Urothelium cell line (cell line): ENCODE results near the gene C8B.

Source experiments
- DNase-seq: peaks from one replicate; pipeline ENCODE4 v3.0.0; 2011; ENCODE audit warnings: low spot score, mixed read lengths
- FAIRE-seq: peaks from 2 replicates; lab custom pipeline; 2011; peaks lifted over from hg19 to GRCh38; lab: Jason Lieb, UNC

The C8B gene

DNA sequence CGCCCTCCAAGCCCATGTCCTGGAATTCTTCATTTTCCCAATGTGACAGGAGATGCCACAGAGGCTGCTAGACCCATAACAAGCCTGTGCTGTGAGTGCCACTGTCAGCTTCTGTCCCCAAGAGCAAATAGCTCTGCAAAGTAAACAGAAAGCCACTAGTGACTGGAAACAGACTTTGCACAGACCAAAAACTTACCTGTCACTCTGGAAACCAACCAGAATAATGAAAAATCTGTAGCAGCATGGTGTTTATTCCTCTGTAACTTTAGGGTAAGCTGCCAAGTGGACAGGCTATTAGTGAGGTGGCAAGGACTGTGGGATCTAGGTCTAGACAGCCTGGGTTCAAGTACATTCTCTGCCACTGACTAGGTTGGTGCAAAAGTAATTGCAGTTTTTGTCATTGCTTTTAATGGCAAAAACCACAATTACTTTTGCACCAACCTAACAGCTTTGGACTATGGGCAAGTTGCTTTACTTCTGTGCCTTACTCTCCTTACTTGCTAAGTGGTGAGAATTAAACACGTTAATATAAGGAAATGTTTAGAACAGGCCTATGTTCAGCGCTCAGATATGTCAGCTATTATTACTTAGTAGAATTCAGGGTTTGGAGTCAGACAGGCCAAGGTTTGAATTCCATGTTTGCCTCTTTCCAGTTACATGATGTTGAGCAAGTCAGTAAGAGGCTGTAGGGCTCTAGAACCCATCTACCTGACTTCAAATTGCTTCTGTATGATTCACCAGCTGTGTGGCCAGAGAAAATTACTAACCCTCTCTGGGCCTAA, at the start of gene C8B:
Gene C8B (minus strand): TSS at position 100 of the 782 bp plus-strand sequence. CDS start 67 bp downstream, at position 33.
- DNase-seq, result no peak
- no peak for FAIRE-seq

DNA sequence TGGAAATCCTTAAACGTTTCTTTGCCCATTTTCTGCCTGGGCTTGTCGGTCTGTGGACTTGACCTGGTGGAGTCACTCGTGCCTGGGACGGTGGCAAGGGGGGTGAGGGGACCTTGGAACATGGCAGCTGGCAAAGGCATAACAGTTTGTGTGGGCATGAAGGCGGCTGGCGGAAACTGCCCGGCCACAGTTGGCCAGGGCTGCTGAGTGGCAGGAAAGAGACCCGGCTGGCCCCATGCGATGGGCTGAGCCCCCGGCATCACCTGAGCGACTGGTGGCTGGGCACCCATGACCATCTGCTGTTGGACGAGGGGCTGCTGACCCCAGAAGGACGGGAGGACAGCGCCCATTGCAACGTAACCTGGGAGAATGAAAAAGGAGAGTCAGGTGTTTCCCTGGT, 49.3 kb upstream of the C8B start:
- FAIRE-seq (no peak), DNase-seq (no peak)

DNA sequence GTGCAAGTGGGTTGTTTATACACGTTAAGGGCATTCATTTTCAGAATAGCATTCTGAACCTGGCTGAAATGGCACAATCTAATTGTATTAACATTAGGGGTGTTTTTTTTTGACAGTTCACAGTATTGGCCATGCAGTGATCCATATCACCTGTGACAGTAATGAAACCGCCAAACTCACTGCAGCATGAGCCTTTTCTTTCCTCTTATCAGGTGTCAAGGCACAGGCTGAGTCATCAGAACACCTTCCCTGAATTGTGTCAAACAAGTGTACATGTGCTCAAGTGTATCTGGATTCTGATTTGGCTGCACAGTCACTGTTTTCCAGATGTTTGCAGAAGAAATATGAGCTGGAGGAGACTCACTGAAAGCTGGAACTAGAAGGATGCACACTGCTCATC, 47.7 kb upstream of the C8B start:
- no peak for FAIRE-seq
- no peak for DNase-seq

DNA sequence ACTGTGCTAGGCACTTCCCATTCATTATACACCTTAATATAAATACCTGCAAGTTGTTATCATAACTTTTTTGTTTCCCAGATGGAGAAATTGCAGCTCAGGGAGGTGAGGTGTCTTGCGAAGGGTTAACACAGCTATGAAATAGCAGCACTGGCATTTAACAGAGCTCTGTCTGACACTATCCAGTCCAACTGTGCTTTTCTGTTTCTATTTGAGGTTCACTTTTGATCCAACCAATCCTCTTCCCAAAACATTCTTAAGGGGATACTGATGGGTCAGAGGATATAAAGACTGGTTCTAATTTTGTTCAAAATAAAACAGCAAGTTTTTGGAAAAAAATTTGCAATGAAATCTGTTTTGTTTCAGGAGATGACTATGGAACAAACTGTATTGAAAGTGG, 46.5 kb upstream of the C8B start:
- no peak for DNase-seq
- no peak for FAIRE-seq

DNA sequence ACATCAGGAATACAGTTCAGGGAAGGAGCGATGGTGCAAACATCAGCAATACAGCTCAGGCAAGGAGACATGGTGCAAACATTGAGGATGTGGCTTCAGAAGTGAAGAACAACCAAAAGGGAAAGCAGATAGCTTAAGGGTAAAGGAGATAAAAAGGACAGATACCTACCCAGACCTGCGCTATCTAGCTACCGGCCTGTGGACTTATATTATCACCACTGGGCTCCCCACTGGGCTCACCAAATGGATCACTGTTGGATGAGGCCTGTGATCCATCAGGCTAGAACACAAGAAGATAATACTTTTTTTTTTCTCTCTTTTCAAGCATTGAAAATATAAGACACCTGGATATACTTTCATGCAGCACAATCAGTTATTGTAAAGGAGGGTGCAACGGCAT, 44.7 kb upstream of the C8B start:
- FAIRE-seq (no peak), DNase-seq (no peak)

DNA sequence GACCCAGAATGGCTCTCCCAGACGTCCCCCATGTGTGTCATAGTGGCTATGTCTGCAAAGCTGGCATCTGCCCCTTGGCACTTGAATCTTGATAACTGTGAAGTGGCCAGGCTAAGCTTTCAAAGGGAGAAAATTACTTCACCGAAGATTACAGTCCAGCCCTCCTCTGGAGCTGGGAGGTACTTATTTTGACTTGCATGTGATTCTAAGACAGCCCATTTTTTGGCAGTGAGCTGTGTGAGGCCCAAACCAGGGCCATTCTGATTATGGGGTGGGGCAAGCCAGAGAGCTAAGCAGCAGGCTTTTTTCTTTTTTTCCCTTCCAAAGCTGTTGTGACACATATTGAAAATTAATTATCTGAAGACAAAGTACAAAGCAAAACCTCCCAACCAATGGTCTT, 42.1 kb upstream of the C8B start:
- DNase-seq (no peak), FAIRE-seq (no peak)

DNA sequence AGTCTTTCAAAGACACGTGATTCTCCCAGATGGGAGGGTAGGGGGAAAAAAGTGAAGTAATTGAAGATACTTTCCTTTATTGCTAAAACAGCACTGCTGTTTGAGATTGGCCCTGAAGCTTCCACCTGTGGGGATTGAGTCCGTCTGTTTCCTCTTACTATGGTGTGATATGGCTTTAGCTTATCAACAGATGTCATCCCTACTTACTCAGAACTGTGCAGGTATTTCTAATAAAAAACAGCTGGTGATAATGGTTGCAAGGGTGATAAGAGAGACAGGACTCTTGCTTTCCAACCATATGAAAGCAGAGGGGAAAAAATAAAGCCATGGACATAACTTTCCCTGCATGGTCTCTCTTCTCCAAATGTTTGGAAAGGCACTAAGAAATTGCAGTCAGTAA, 41.7 kb upstream of the C8B start:
- DNase-seq (no peak), FAIRE-seq (no peak)

DNA sequence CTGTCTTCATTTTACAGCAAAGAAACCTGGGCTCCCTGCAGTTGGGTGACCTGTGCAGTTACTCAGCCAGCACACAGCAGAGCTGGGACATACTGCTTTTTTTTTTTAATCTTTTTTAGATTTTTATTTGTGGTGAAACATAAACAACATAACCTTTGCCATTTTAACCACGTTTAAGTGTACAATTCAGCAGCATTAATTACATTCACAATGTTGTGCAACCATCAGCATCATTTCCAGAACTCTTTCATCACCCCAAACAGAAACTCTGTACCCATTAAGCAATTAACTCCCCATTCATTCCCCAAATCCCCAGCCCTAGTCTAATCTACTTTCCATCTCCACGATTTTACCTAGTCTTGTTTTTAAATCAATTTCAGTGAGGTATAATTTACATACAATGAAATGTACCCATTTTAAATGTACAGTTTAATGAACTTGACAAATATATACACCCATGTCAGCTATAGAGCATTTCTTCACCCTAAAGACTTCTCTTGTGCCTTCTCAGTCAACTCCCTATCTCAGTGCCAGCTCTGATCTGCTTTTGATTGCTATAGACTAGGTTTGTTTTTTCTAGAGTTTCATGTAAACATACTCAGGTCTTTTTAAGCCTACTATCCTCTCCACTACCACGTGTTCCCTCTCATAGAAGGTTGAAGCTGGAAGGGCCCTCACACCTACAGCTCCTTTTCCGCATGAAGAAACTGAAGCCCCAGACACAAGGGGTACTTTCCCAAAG, 37.8 kb upstream of the C8B start:
- FAIRE-seq (no peak), DNase-seq (no peak)

DNA sequence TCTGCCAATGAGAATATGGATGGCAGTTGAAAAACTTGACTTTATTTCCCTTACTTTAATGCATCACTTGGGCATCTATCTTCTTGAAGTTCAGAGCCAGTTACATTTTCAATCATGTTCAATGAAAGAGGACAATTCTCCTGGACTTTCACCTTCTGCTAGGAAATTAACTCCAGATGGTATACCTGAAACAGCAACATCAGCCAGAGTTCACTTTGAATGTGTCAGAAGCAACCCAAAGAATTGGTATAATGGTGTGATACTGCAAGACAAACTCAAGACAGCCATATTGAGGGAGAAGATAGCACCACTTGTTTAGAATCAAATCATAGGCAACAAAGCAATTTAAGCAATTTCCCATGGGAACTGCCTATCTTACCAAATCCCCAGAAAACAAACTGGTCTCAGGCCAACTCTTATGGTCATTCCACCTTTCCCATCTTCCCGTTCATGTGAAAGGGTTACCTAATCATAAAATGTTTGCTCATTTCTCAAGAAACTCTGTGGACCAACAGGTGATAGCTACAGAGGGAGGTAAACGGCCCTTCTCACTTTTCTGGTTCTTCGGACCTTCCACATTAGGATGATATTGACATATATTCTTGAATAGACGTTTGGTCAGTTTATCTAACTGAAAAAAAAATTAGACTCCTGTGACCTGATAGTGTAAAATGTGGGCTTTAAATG, 29.7 kb upstream of the C8B start:
- DNase-seq, result no peak
- no peak for FAIRE-seq

DNA sequence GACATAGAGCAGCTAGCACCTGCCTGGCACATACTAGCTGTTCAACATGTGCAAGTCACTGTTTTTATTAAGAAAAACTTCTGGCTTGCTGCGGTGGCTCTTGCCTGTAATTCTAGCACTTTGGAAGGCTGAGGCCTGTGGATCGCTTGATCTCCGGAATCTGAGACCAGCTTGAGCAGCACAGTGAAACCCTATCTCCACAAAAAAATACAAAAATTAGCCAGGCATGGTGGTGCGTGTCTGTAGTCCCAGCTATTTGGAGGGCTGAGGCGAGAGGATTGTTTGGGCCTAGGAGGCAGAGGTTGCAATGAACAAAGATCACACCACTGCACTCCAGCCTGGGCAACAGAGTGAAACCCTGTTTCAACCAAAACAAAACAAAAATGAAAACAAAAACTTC, 27.7 kb upstream of the C8B start:
- no peak for FAIRE-seq
- DNase-seq, result no peak

DNA sequence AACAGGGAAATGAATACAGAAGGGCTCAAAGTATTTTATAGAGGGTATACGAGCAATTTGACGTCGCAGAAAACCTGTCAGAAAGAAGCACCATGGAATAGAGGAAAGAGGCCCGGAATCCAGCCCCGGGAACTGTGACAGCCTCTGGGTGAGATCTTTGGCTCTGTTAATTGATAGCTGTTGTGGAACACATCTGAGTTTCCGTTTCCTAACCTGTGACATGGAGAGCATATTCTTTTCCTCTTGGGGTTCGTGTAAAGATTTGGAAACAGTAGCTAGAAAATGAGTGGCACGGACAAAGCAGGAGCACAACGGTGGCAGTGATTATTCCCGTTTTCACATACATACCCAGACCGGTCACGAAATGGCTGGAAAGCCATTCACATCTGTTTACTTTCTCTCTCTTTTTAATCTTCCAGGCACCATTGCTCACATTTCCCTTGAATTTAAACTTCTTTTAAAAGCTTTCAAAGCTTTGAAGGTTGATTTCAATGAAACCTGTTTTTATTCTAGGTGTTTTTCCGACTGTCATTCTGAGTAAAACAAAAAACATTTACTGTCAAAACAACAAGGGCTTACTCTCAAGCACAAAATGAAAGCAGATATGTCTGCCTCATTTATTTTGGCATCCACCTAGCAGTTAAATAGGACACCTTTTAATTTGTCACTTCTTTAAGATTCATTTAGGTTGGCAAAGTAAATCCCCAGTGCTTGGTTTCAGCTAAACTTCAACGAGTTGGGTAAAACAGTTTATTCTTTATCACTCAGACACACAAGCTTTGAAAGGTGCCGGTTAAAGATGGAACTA, 26.7 kb upstream of the C8B start:
- no peak for FAIRE-seq
- DNase-seq, result peak; percentile 14

DNA sequence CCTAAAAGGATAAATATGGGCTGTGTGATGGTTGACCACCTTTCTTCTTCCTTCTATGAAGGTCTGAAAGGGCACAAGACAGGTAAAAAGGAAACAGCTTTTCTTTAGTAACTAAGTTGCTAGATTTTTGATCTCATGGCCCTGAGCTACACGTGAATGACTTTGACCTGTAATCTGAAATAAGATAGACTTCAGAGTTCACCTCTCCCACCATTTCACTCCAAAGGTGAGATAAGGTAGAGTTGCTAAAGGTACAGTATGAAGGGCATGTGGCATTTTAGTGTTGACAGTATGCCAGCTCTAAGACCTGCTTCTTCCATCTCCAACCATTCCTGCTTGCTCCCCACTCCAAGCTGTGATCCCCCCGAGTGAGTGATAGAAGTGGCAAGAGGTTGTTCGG, 25.8 kb upstream of the C8B start:
- FAIRE-seq (no peak), DNase-seq (no peak)

DNA sequence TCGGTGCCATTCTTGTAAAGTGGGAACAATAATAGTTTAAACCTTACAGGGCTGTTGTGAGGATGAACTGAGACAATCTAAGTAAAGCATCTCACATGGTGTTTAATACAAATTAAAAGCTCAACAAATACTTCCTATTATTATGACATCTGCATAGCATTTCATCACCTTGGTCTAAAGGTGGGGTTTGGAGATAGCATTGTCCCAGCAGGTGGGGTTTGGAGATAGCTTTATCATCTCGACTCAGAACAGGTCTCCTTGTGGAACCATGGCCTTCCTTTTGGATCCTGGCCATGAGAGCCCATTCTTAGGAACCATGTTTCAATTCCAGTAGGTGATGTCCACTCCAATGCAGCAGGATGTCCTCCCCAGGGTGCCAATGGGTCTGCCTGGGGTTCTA, 20.6 kb upstream of the C8B start:
- FAIRE-seq (no peak), DNase-seq (no peak)

DNA sequence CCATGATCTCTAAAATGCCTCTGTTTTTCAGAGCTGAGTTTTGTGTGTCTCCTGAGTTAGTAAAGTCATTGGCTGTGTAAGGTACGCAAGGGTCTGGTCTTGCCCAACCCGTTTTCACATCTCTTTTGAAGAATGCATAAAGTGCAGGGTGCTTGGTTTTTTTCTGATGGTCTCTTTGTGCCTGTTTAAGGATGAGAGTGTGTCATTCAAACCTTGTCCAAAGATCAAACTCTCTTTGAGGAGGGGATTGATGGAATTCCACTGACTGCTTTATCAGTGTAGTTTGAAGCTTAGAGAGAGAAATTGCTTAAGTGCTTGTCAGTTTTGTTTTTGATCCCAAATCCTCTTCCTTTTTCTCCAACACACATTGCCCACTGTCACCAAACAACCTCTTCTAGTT, 20.0 kb upstream of the C8B start:
- no peak for FAIRE-seq
- DNase-seq, result no peak

DNA sequence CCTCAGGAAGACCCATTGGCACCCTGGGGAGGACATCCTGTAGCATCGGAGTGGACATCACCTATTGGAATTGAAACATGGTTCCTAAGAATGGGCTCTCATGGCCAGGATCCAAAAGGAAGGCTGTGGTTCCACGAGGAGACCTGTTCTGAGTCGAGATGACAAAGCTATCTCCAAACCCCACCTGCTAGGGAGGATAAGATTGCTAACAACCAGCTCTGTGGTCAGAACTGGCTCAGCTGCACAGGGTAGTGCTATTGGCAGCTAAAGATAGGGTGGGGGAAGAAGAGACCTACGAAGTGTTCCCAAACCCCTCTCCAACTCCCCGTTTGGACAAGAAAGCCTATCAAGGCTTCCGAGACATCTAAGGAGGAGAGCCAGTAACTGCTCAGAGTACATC, 17.7 kb upstream of the C8B start:
- no peak for FAIRE-seq
- DNase-seq, result no peak

DNA sequence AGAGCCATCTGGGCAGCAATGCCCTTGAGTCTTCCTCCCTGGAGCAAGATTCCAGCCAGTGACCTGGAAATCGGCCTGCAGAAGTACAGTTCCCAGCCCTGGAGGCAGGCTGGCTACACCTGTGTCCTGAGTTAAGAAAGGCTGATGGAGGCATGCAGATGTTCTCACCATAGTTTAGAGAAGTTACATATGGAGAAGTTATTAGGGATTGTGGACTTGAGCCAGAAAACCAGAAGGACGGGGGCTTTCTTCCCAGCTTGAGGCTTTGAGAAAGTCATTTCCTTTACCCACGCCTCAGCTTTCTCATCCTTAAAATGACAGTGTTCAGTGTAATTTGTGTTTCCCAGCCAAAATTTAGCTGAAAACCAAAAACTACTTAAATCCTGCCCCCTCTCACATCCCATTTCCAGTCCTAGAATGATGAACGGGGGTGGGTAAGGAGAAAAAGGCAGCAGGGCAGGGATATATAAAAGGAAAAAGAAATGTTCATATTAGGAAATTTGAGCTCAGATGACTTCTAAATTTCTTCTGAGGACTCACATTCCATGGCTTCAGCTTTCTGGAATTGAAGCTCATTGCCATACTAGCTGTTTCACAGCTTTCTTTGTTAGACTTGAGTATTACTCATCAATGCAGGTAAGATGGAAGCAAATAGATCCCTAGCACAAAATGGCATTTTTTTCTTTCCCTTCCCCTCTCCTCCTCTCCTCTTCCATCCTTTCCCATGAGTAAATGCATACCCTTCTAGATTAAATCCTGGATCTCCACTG, 14.4 kb upstream of the C8B start:
- DNase-seq (no peak), FAIRE-seq (no peak)

DNA sequence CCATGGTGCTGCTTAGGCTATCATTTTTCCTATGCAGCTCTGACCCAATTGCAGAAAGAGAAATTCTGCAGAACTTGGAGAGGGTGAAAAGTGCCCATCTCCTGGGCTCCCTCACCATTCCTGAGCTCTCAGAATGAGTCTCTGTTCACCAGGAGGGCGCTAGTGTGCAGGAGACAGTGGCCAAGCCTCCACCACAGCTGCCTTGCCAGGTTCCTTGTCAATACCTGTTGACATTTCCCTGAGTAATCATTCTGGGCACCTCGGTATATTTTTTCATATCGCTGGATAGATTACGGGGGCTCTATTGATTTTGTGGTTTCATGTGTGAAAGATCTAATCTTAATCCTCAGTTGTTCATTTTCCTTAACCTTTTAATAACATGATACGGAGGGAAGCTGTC, 13.0 kb upstream of the C8B start:
- DNase-seq (no peak), FAIRE-seq (no peak)

DNA sequence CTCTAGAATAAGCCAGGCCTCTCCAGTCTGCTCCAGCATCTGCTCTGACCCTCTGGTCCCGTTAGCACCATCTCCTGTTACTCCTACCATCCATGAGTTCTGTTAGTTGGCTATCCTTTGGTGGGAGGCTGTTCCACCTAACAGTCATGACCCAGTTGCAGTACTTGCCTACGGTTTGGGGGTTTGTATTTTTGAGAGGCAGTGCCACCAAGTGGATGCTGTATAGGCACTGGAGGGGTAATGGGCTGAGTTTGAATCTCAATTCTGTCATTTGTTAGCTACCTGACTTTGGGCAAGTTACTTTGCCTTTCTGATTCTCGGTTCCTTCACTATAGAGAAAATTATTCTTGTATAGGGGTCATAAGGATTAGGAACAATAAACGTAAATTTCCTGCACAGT, 12.1 kb upstream of the C8B start:
- FAIRE-seq (no peak), DNase-seq (no peak)

DNA sequence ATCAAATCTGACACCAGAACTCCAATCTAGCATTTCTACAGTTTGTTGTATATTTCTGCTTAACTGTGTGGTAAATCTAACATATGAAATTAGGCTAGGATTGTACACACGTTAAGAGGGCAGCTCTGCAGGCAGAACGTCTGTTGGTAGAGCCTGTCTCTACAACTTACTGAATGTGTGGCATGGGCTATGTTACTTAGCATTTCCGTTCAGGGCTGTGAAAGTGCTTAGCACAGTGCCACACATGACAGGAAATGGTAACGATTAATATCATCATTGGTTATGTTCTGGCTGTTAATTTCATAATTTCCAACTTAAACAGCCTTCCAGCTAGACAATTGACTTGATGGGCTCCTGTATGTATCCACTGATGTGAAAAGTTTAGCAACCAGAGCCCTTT, 9.6 kb upstream of the C8B start:
- no peak for DNase-seq
- FAIRE-seq, result no peak

DNA sequence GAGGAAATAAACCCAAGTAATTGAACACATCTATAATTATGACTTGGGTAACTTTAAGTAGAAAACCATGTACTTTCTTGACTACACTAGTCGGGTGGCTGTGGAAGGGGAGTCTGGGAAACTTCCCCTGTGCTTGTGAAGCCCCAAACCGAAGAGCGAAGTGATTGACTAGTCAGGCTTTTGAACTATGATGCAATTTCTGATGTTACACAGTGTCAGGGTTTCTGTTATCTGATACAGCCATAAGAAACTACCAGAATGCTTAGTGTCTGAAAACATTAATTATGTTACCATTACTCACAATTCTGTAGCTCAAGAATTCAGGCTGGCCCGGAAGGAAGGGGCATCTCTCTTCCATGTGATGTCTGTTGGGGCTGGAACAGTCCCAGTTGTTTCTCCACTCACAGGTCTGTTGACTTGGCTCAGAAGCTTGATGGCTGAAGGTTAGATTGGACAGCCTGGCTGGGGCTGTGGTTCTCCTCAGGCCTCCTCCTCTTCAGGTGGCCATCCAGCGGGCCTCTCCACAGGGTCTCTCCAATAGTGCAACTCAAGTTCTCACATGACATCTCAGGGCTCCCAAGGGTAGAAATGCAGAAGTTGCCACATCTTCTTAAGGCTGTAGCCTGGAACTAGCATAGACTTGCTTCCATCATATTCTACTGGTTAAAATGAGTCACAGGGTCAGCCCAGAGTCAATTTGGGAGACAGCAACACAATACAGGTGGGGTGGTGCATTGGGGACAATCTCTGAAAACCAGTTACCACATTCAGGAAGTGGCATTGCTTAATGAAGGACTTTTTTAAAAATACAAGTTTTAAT, 8.3 kb upstream of the C8B start:
- FAIRE-seq (no peak), DNase-seq (no peak)
